ENCODE data around the gene TCIRG1. TPM values are rescaled to one million over a fixed set of nuclear protein-coding genes. Genes with fewer than 3 reads are reported as not detected.
"Not testable (repeated sequence)": the region's sequence is repeated elsewhere in the genome, so short reads cannot be mapped to it uniquely, and the experiment has no call there.

The TCIRG1 gene
- total RNA-seq, 1 experiment from 2014 or later: 9.7 TPM

- no peak for DNase-seq (ENCODE audit: low spot score)
- in situ Hi-C loops (cut with HindIII; ENCODE audit: low sequenced_read_pairs): no loop called here
Observed at GRCh38 chr11:68071281-68072048, 32.6 kb downstream of the TCIRG1 start.

GRCh38 chr11:68074584-68075352, 35.9 kb downstream of the TCIRG1 start:
- in situ Hi-C loops (cut with HindIII; ENCODE audit: low sequenced_read_pairs): no loop called here
- no peak for DNase-seq (ENCODE audit: low spot score)

- DNase-seq (ENCODE audit: low spot score): no peak
- in situ Hi-C loops (cut with HindIII; ENCODE audit: low sequenced_read_pairs): no loop called here
Observed at GRCh38 chr11:68076371-68077042, 37.7 kb downstream of the TCIRG1 start.

- DNase-seq (ENCODE audit: low spot score): no peak
- in situ Hi-C loops (cut with HindIII; ENCODE audit: low sequenced_read_pairs): no loop called here
Observed at GRCh38 chr11:68077617-68078582, 39.1 kb downstream of the TCIRG1 start.

- no peak for DNase-seq (ENCODE audit: low spot score)
Observed at GRCh38 chr11:68080860-68081259, 42.0 kb downstream of the TCIRG1 start.

GRCh38 chr11:68081691-68082090, 42.9 kb downstream of the TCIRG1 start:
- in situ Hi-C loops (cut with HindIII; ENCODE audit: low sequenced_read_pairs): loop anchor here (5.0 kb wide), 1 partner anchor 81 kb away; no protein-coding TSS in a partner anchor
- no peak for DNase-seq (ENCODE audit: low spot score)

More at GRCh38 chr11:68080860-68081259, 42.0 kb downstream of the TCIRG1 start:
- in situ Hi-C loops (cut with HindIII; ENCODE audit: low sequenced_read_pairs): loop anchor here (5.0 kb wide), 1 partner anchor 81 kb away; no protein-coding TSS in a partner anchor

- in situ Hi-C loops (cut with HindIII; ENCODE audit: low sequenced_read_pairs): loop anchor here (5.0 kb wide), 1 partner anchor 80 kb away; no protein-coding TSS in a partner anchor
Observed at GRCh38 chr11:68082481-68082880, 43.7 kb downstream of the TCIRG1 start.

GRCh38 chr11:68083517-68083916, 44.7 kb downstream of the TCIRG1 start:
- in situ Hi-C loops (cut with HindIII; ENCODE audit: low sequenced_read_pairs): loop anchor here (5.0 kb wide), 1 partner anchor 79 kb away; no protein-coding TSS in a partner anchor
- DNase-seq (ENCODE audit: low spot score): no peak

More at GRCh38 chr11:68082481-68082880, 43.7 kb downstream of the TCIRG1 start:
- DNase-seq (ENCODE audit: low spot score): no peak

- in situ Hi-C loops (cut with HindIII; ENCODE audit: low sequenced_read_pairs): no loop called here
Observed at GRCh38 chr11:68089679-68090078, 50.9 kb downstream of the TCIRG1 start.

GRCh38 chr11:68090287-68090686, 51.5 kb downstream of the TCIRG1 start:
- in situ Hi-C loops (cut with HindIII; ENCODE audit: low sequenced_read_pairs): no loop called here
- DNase-seq (ENCODE audit: low spot score): no peak

More at GRCh38 chr11:68089679-68090078, 50.9 kb downstream of the TCIRG1 start:
- no peak for DNase-seq (ENCODE audit: low spot score)

GRCh38 chr11:68090706-68091105, 51.9 kb downstream of the TCIRG1 start:
- in situ Hi-C loops (cut with HindIII; ENCODE audit: low sequenced_read_pairs): no loop called here
- DNase-seq (ENCODE audit: low spot score): no peak

GRCh38 chr11:68092411-68092810, 53.6 kb downstream of the TCIRG1 start:
- no peak for DNase-seq (ENCODE audit: low spot score)
- in situ Hi-C loops (cut with HindIII; ENCODE audit: low sequenced_read_pairs): no loop called here

GRCh38 chr11:68092946-68093345, 54.1 kb downstream of the TCIRG1 start:
- in situ Hi-C loops (cut with HindIII; ENCODE audit: low sequenced_read_pairs); DNase-seq (ENCODE audit: low spot score): not testable (repeated sequence)

GRCh38 chr11:68093565-68093964, 54.7 kb downstream of the TCIRG1 start:
- no peak for DNase-seq (ENCODE audit: low spot score)
- in situ Hi-C loops (cut with HindIII; ENCODE audit: low sequenced_read_pairs): no loop called here

GRCh38 chr11:68096962-68097361, 58.1 kb downstream of the TCIRG1 start:
- in situ Hi-C loops (cut with HindIII; ENCODE audit: low sequenced_read_pairs): no loop called here
- no peak for DNase-seq (ENCODE audit: low spot score)

GRCh38 chr11:68099057-68099456, 60.2 kb downstream of the TCIRG1 start:
- in situ Hi-C loops (cut with HindIII; ENCODE audit: low sequenced_read_pairs): no loop called here
- DNase-seq (ENCODE audit: low spot score): no peak

- DNase-seq (ENCODE audit: low spot score): peak; percentile 30
- in situ Hi-C loops (cut with HindIII; ENCODE audit: low sequenced_read_pairs): no loop called here
Observed at GRCh38 chr11:68099474-68100405, 60.9 kb downstream of the TCIRG1 start.
